HG03196 (cell line): ENCODE data around the gene MAP7.
"Not testable (repeated sequence)": the region's sequence is repeated elsewhere in the genome, so short reads cannot be mapped to it uniquely, and the experiment has no call there.

Experiments used
- ATAC-seq: cut with Tn5 transposase; IDR thresholded peaks from one replicate; pipeline ENCODE4 v1.9.1; 2021; ENCODE audit not compliant: unreplicated experiment

Gene MAP7

DNA sequence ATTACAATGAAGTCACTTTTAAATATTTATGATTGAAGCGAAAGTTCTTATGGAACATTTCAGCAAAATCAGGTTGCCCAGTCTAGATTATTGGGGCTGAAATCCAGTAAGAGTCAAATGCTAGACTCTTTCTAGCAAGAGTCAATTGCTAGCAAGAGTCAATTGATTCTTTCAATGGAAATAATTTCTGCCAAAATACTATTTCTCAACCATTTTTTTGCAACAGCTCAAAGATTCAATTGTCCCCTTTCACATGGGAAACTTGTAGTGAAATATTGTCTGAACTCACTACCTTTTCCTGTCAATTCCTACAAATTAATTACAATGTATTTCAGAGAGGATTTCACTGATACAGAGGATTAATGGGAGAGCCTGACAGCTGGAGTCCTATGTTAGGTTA is 78.3 kb downstream of the MAP7 start:
- no peak for ATAC-seq

DNA sequence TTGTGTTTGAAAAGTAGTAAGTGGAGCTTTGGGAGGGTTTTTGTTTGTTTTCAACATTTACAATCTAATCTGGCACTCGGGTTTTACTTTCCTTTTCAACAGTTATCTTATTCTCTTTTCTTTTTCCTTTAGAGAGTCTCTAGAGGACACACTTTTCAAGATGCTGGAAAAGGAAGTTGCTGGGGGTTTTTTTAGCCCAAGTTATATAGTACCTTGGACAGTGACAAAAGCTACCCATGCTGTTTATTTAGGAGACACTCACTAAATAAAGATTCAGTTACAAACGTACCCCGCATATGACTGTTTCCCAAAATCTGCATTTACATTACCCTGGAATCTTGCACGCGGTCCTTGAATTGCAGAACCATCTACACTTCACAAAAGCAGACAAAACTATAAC is 78.8 kb downstream of the MAP7 start:
- ATAC-seq = no peak

DNA sequence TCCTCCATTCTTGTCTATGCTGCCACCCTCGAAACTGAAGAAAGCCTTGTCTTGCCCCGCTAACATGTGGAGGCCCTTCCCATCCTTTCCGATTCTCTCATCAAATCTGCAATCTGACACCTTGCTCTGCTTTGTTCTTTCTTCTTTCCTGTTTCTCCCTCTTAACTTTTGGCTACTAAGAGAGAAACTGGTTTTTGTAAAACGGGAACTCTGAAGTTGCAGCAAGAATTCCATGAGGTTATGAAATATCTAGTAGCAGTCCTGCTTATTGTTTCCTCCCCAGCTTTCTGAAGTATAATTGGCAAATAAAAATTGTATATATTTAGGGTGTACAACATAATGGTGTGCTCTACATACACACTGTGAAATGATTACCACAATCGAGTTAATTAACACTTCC is 80.2 kb downstream of the MAP7 start:
- no peak for ATAC-seq

DNA sequence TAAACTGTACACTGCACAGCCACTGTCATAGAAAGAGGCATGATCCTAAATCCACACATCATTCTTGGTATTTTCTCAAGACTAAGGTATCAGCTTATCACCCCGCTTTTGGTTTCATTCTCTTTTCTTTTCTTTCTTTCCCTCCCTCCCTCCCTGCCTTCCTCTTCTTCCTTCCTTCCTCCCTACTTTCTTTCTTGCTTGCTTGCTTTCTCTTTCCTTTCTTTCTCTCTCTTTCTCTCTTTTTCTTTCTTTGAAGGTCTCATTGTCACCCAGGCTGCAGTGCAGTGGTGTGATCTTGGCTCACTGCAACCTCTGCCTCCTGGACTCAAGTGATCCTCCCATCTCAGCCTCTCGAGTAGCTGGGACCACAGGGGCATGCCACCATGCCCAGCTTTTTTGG is 81.1 kb downstream of the MAP7 start:
- no peak for ATAC-seq

DNA sequence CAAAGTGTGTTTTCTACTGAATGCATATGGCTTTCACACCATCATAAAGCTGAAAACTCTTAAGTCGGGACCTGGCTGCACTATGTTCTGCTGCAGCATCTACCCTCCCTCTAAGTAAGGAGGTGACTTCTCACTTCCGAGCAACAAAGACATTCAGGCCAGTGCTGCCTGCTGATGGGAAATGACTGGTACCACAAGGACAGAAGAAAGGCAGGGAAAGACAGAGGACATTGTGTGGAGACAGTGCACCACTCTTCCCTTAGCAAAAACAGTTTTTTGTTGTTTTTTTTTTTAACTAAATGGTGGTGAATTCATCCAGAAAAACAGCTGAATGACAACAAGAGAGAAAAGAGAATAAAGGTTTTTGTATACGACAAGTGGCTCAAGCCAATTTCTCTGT is 81.5 kb downstream of the MAP7 start:
- ATAC-seq = no peak

DNA sequence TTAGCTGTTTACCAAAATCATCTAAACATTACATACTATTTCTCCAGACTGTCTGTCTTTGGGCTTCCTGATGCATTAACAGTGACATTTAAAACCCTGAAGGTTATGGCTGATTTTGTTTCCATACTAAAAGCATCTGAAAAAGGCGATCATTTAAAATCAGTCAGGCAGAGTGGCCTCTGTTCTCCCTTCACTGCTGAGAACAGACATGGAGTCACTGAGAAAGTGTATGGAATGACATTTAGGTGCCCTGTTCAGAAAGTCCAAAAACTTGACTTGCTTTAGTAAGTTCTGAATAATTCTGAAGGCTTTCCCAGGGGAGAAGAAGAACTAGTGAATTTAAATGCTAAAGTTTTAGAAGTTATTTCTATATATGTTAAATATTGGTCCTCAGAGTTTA is 83.0 kb downstream of the MAP7 start:
- no peak for ATAC-seq

DNA sequence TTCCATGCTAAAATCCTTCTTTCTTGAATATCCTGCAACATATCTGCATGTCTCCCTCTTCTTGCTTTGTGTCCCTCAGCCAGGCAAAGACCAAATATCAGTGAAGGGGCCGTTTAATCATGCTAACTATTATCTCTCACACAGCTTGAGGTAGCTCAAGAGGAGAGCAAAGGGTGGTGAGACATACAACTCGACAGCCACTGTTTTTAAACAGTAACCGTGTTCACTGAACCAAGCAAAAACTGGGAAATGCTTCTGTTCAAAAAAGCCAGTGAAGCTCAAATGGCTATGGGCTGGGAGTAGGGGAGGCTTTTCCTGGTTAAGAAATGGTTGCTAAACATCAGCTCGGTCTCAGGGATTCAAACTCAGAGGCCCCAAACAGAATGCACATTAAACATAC is 83.4 kb downstream of the MAP7 start:
- no peak for ATAC-seq

DNA sequence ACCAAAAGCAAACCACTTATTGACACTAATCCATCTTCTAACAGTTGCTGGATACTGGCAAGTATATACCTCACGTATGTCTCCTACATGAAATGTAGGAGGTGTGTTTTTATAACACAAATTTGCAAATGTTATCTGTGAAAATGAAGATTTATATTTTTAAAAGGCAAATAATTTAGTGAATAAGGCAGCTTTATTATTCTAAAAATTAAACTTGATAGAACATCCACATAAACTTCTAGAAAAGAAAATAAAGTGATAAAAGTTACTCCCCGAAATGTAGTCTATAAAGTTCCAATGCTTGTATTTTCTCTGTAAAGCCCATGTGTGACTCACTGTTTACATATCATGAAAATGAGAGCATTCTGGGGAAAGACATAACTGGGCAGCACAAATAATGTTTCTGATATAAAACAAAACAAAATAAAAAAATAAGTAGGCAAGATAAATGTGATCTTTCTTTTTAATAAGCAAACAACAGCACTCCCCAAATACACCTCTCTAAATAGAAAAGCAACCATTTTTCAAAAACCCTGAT is 84.4 kb downstream of the MAP7 start:
- ATAC-seq = no peak

DNA sequence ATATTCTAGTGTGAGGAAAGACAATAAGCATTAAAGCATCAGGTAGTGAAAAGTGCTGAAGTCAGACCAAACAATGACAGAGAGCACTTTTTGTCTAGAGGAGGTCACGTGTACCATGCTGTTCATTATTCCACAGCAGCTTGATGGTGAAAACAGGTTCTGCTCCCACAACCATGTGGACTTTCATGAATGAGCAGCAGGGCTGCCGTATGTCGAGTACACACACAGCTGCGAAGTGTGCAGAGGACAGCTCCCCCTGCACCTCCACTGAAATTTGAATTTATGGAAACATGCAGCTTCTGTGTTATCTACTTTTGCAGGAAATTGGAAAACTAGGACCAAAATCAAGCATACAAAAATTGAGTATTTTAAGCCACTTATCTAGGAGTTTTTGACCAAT is 85.3 kb downstream of the MAP7 start:
- ATAC-seq = no peak

DNA sequence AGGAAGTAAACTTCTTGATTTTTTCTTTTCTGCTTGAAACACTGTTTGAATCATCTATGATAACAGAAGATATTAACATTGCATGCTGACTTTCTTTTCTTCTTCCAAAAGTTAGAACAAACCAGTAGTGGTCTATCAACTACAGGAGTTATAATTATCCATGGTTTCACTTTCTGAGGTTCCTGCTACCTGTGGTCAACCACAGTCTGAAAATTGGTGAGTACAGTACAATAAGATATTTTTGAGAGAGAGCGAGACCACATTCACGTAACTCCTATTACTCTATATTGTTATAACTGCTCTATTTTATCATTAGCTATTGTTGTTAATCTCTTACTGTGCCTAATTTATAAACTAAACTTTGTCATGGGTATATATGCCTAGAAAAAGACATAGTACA is 86.1 kb downstream of the MAP7 start:
- ATAC-seq = no peak

DNA sequence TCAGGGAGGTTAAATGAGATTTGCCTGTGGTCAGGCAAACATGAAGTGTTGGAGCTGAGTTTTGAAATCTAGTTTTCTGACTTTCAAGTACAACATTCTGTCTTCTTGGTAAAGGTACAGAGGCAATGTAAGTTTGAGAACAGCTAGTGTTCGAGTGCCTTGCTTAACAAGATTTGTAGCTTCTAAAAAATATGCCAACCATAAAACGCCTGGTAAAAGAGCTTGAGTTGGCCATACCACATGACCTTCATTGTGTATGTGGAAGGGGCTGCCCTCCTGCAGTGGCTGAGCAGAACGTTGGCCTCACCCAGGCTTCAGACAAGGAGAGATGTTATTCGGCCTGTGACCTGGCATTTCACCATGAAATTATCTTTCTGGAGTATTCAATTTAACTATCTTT is 86.5 kb downstream of the MAP7 start:
- ATAC-seq = no peak

DNA sequence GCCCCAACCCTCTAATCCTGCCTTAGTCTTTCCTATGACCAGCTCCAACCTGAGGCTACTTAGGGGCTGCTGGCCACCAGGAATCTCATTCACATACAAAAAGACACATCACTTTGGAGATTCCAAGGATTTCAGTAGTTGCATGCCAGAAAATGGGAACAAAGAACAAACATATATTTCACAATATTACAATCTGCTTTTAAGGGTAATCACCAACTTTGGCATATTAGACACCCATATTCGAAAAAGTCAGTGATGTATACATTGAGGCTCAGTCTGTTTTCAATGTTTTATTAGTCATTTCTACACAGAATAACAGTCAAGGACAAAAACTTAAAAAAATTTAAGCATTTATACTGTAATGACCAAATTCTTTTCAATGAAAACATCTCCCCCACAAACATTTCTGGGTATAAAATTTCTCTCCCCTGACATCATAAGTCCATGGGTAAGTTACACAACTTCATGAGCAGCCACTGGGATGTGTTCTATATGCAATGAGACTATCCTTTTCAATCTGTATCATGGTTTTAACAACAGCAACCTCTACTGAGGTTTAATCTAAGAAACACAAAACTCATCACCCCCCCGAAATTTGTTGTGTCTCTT is 103.5 kb downstream of the MAP7 start:
- no peak for ATAC-seq

DNA sequence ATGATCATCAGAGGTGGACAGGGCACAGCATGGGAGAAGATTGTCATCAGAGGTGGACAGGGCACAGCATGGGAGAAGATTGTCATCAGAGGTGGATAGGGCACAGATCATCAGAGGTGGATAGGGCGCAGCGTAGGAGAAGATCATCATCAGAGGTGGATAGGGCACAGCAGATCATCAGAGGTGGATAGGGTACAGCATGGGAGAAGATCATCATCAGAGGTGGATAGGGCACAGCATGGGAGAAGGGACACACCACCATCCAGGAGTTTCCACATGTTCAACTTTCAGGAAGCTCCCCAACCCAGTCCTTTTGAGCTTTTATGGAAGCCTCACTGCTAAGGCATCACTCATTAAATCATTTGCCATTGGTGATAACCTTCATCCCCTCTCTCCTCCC is 104.1 kb downstream of the MAP7 start:
- no peak for ATAC-seq

DNA sequence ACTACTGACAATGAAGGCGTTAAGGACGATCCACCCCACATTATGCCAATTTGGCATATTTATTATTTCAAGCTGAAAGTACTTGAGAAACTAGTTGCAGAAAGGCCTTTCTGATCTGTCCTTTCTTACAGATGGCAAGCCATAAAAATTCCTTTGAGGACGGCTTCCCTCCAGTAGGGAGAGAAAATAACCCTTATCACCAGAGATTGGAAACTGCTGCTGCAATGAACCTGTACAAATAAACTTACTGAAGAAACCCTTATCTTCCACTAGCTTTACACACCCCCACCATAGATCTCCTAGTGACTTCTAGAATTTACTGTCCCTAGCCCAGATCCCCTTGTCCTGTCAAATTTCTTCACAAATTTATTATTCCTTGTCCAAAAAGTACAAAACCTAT is 105.2 kb downstream of the MAP7 start:
- ATAC-seq = no peak

DNA sequence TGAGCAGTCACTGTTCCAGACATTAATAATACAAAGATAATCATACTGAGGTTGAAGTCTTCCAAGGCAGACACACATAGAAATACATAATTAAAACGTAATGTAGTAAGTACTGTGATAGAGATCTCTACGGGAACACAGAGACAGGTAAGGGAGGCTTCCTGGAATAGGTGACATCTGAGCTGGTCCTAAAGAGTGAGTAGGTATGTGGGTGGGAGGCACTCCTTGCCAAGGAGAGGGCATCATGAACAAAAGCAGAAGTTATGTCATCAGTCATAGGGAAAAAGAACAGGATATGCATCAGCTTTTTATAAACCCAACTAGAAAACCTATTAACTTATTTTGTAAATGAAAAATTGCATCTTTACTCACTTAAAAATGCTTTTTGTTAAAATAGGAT is 110.0 kb downstream of the MAP7 start:
- ATAC-seq = no peak

DNA sequence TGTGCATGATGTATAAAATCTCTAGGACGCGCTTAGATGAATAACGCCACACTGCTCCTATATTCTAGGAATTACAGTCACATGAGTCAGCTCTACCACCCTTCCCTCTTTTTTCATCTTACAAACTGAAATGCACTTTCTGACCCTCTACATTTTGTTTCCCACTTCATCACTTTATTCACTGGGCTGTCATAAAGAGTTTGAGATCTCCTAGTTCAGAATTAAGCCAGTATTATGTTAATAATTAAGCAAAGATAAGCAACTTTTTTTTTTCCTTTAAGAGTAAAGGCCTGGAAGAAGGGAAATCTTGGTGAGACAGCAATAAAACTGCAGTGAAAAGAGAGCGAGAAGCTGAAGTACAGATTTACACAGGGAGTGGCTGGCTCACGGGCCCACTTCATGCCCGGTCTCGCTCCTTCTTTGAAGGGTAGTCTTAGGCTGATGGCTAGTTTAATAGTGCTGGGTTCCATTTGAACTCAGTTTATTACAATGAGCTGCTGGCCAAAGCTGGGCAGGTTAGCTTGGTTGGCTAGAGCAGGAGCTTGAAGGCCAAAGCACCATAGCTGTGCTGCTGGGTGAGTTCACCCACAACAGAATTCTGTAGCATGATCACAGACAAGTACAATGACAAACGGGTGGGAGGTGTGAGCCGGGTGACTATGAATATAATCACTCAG is 110.6 kb downstream of the MAP7 start:
- ATAC-seq = no peak

DNA sequence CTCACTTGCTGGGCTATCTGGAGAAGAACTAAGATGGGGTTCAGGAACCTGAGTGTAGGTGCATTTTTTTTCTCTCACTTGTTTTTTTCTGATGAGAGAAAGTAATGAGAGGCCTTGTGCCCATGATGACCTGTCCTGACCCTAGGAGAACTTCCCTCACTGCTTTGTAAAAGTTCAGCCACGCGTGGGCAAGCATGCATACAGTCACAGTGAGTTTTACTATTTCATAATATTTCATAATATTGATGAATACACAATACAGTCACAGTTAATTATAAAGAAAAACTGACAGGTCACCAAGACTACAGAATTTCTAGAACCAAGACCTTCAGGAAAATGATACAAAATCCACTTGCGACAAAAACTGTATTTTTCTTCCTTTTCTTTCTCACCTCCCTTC is 111.8 kb downstream of the MAP7 start:
- no peak for ATAC-seq

DNA sequence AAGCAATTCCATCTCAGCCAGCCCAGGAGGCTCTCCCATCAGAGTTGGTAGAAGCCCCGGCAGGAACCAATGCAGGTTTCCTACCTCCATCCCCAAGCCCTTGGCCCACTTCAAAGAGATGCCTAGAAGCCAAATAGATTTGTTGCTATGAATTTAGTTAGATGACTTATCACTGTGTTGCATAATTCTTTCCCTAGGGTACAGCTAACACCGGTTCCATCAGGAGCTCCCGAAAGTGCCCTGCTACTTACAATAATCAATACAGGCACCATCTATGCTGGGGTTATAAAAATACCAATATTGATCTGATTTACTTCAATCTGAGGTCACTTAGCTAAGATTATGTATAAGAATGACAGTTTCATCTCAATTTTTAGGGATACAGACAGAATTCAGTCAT is 113.0 kb downstream of the MAP7 start:
- ATAC-seq = no peak

DNA sequence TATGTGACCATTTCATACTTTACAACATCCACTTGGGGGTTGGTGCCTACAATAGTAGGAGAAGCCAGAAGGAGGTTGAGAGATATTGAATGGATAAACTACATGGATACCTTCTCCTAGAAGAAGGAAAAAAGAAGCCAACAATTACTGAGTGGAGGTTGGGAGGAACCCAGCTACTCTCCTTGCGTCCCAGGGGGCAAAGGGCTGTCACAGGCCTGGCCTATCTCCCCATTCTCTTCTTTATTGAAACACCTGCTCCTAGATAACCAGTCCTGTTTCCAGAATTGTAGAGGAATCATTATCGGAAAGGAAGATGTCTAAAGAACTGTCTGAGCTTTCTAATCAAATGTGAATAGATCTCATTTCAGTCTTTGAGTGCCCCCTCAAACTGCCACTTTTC is 115.1 kb downstream of the MAP7 start:
- ATAC-seq = no peak

DNA sequence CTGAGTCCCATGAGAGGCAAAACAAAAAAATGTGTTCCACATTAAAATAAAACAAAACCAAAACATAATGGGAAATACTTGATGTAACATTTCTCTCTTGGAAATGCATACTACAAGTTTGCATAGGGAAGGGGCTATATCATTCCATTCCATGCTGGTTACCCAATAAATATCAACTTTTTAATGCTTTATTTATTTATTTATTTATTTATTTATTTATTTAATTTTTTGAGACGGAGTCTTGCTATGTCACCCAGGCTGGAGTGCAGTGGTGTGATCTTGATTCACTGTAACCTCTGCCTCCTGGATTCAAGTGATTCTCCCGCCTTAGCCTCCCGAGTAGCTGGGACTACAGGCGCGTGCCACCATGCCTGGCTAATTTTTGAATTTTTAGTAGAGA is 118.9 kb downstream of the MAP7 start:
- not testable (repeated sequence) for ATAC-seq

DNA sequence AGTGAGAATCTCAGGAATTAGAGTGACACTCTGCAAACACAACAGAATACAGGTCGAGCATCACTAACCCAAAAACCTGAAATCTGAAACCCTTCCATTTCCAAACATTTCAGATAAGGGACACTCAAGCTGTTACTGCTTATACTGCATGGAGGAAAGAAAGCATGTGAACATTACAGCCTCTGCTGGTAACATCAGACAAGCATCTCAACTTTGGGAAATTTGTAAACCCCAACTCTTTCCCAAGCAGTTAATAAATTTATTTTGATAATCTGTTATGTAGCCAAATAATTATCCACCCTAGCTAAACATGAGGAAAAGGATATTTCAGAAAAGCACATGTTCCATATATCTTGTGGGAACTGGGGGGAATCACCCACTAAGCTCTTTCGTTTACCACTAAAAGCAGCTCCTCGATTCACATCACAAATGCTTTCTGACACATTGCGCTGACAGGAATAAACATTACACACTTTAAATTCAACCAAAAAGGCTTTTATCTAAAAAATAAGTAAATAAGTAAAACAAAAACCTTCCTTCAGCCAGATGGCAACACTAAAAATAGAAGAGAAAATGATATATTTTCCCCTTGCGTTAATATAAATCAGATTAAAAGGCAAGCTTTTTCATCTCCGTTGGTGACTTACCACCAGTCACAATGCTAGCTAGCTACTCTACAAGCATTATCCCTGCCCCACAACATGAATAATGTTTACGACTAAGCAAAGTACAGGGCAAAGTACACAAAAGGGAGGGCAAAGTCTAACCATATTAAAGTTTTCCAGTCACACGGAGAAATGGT is 120.8 kb downstream of the MAP7 start:
- ATAC-seq = no peak

DNA sequence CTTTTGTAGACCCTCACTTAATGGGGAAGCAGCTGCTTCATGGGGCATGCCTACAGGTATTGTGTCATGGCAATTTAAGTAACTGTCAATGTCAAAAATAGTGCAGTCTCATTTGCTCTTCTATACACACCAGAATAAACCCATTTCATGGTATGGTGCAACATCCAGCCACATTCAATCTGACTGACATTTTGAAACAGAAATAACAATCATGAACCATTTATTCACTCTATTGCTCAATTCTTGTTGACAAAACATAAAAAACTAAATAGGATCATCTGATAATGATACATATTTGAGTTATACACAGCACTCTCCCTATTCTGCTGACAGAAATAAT is 122.9 kb downstream of the MAP7 start:
- ATAC-seq = no peak
